T-helper 17 cell (primary cell): ENCODE results near the gene PBX3. TPM values are rescaled to one million over a fixed set of nuclear protein-coding genes. Genes with fewer than 3 reads are reported as not detected.

Experiments
- ATAC-seq: fragments of 150-1000 bp; cut with Tn5 transposase; 2 replicates; pipeline ENCODE4 v1.10.0; 2021; ENCODE audit warnings: mild to moderate bottlenecking, moderate library complexity
- DNase-seq, 3 donors: peaks; one replicate each; pipeline versions ENCODE4 v3.0.0 to v3.0.0-alpha.2; 2020 to 2021
- H3K9me3 ChIP-seq: one replicate; pipeline ENCODE4 v1.7.0; 2013; ENCODE audit warnings: low read length, mild to moderate bottlenecking; ENCODE audit not compliant: control insufficient read depth, poor library complexity, severe bottlenecking
- H3K27ac Mint-ChIP-seq: one replicate; pipeline ENCODE4 v1.8.0; 2022; ENCODE audit warnings: mild to moderate bottlenecking, moderate library complexity, mixed read lengths
- H3K27me3 Mint-ChIP-seq: one replicate; pipeline ENCODE4 v1.8.0; 2022; ENCODE audit warnings: mixed read lengths
- H3K36me3 Mint-ChIP-seq: one replicate; pipeline ENCODE4 v1.8.0; 2022; ENCODE audit warnings: low read depth, mixed read lengths
- H3K4me1 Mint-ChIP-seq: one replicate; pipeline ENCODE4 v1.8.0; 2022; ENCODE audit warnings: mild to moderate bottlenecking, mixed read lengths
- H3K4me3 Mint-ChIP-seq: one replicate; pipeline ENCODE4 v1.8.0; 2022; ENCODE audit warnings: mild to moderate bottlenecking, moderate library complexity, mixed read lengths
- total RNA-seq, 4 donors: library from RNA in 2 of 4; stranded (reverse) in 2 of 4; gene quantifications; one replicate each; pipeline ENCODE4 v1.2.3 and lab custom pipeline; 2022 to 2026

PBX3 gene
- total RNA-seq, 2 donors from 2014 or later = 15.5 to 18.6 TPM

- peaks cover 10% of the 10 kb centered on the region for H3K4me1 Mint-ChIP-seq
- DNase-seq (no peak), ATAC-seq (no peak)
- H3K4me3 Mint-ChIP-seq = no peak overlapping the region
- H3K36me3 Mint-ChIP-seq = no peaks in the 10 kb centered on the region
- no peaks in the 10 kb centered on the region for H3K9me3 ChIP-seq
- no peak overlapping the region for H3K27ac Mint-ChIP-seq
- H3K27me3 Mint-ChIP-seq = peaks cover 16% of the 10 kb centered on the region
Observed at GRCh38 chr9:125885405-125886034, 138.3 kb downstream of the PBX3 start.

GRCh38 chr9:125886365-125886764, 139.2 kb downstream of the PBX3 start:
- H3K4me3 Mint-ChIP-seq = no peak overlapping the region
- no peak for ATAC-seq
- no peaks in the 10 kb centered on the region for H3K9me3 ChIP-seq
- no peaks in the 10 kb centered on the region for H3K36me3 Mint-ChIP-seq
- H3K4me1 Mint-ChIP-seq = peaks cover 10% of the 10 kb centered on the region
- no peak for DNase-seq
- H3K27ac Mint-ChIP-seq = no peak overlapping the region
- H3K27me3 Mint-ChIP-seq = peaks cover 16% of the 10 kb centered on the region

GRCh38 chr9:125887172-125887571, 140.0 kb downstream of the PBX3 start:
- DNase-seq = no peak
- peaks cover 10% of the 10 kb centered on the region for H3K4me1 Mint-ChIP-seq
- no peak for ATAC-seq

GRCh38 chr9:125888211-125888610, 141.0 kb downstream of the PBX3 start:
- no peaks in the 10 kb centered on the region for H3K9me3 ChIP-seq
- no peak overlapping the region for H3K4me3 Mint-ChIP-seq
- H3K4me1 Mint-ChIP-seq = peaks cover 10% of the 10 kb centered on the region
- no peak for DNase-seq
- peaks cover 16% of the 10 kb centered on the region for H3K27me3 Mint-ChIP-seq
- H3K27ac Mint-ChIP-seq = no peak overlapping the region
- H3K36me3 Mint-ChIP-seq = no peaks in the 10 kb centered on the region
- ATAC-seq = no peak

More at GRCh38 chr9:125887172-125887571, 140.0 kb downstream of the PBX3 start:
- Mint-ChIP-seq H3K36me3 (no peaks in the 10 kb centered on the region), H3K27ac (no peak overlapping the region), H3K4me3 (no peak overlapping the region), H3K27me3 (peaks cover 16% of the 10 kb centered on the region)
- H3K9me3 ChIP-seq = no peaks in the 10 kb centered on the region

GRCh38 chr9:125889112-125889475, 141.9 kb downstream of the PBX3 start:
- peaks cover 16% of the 10 kb centered on the region for H3K27me3 Mint-ChIP-seq
- H3K36me3 Mint-ChIP-seq = no peaks in the 10 kb centered on the region
- DNase-seq = no peak
- H3K4me3 Mint-ChIP-seq = peak overlapping the region; percentile 85
- H3K27ac Mint-ChIP-seq = no peak overlapping the region
- ATAC-seq = peak; percentile 53
- peaks cover 10% of the 10 kb centered on the region for H3K4me1 Mint-ChIP-seq
- no peaks in the 10 kb centered on the region for H3K9me3 ChIP-seq

- DNase-seq (peak in 2 of 3 donors; percentile 13 to 16), ATAC-seq (peak; percentile 87)
- H3K4me3 Mint-ChIP-seq = peak overlapping the region; percentile 85
- no peaks in the 10 kb centered on the region for H3K9me3 ChIP-seq
- H3K4me1 Mint-ChIP-seq = peaks cover 10% of the 10 kb centered on the region
- peaks cover 16% of the 10 kb centered on the region for H3K27me3 Mint-ChIP-seq
- no peak overlapping the region for H3K27ac Mint-ChIP-seq
- H3K36me3 Mint-ChIP-seq = no peaks in the 10 kb centered on the region
Observed at GRCh38 chr9:125889476-125890419, 142.6 kb downstream of the PBX3 start.

GRCh38 chr9:125890826-125891225, 143.7 kb downstream of the PBX3 start:
- H3K4me1 Mint-ChIP-seq = peaks cover 7% of the 10 kb centered on the region
- DNase-seq (no peak), ATAC-seq (no peak)
- no peaks in the 10 kb centered on the region for H3K36me3 Mint-ChIP-seq
- no peaks in the 10 kb centered on the region for H3K9me3 ChIP-seq
- H3K27me3 Mint-ChIP-seq = peaks cover 16% of the 10 kb centered on the region
- H3K27ac Mint-ChIP-seq = no peak overlapping the region
- no peak overlapping the region for H3K4me3 Mint-ChIP-seq

GRCh38 chr9:125893277-125893676, 146.1 kb downstream of the PBX3 start:
- no peak for ATAC-seq
- no peaks in the 10 kb centered on the region for H3K9me3 ChIP-seq
- no peak for DNase-seq
- Mint-ChIP-seq H3K4me1 (peaks cover 7% of the 10 kb centered on the region), H3K36me3 (no peaks in the 10 kb centered on the region), H3K27ac (no peak overlapping the region), H3K4me3 (no peak overlapping the region), H3K27me3 (peaks cover 9% of the 10 kb centered on the region)

GRCh38 chr9:125894566-125894965, 147.4 kb downstream of the PBX3 start:
- Mint-ChIP-seq H3K36me3 (no peaks in the 10 kb centered on the region), H3K4me1 (peaks cover 2% of the 10 kb centered on the region)

GRCh38 chr9:125896404-125896803, 149.2 kb downstream of the PBX3 start:
- DNase-seq = no peak
- H3K27me3 Mint-ChIP-seq = no peaks in the 10 kb centered on the region
- ATAC-seq = no peak
- H3K4me3 Mint-ChIP-seq = no peak overlapping the region
- no peaks in the 10 kb centered on the region for H3K36me3 Mint-ChIP-seq
- no peaks in the 10 kb centered on the region for H3K4me1 Mint-ChIP-seq
- H3K9me3 ChIP-seq = no peaks in the 10 kb centered on the region
- H3K27ac Mint-ChIP-seq = no peak overlapping the region

More at GRCh38 chr9:125894566-125894965, 147.4 kb downstream of the PBX3 start:
- Mint-ChIP-seq H3K27ac (no peak overlapping the region), H3K4me3 (no peak overlapping the region), H3K27me3 (no peaks in the 10 kb centered on the region)
- DNase-seq (no peak), ATAC-seq (no peak)
- no peaks in the 10 kb centered on the region for H3K9me3 ChIP-seq

- Mint-ChIP-seq H3K27ac (no peak overlapping the region), H3K27me3 (no peaks in the 10 kb centered on the region), H3K4me1 (no peaks in the 10 kb centered on the region), H3K36me3 (no peaks in the 10 kb centered on the region), H3K4me3 (no peak overlapping the region)
- no peaks in the 10 kb centered on the region for H3K9me3 ChIP-seq
- ATAC-seq (no peak), DNase-seq (no peak)
Observed at GRCh38 chr9:125896964-125897363, 149.8 kb downstream of the PBX3 start.

GRCh38 chr9:125897481-125897880, 150.3 kb downstream of the PBX3 start:
- no peaks in the 10 kb centered on the region for H3K9me3 ChIP-seq
- no peaks in the 10 kb centered on the region for H3K36me3 Mint-ChIP-seq
- no peak overlapping the region for H3K27ac Mint-ChIP-seq
- no peaks in the 10 kb centered on the region for H3K27me3 Mint-ChIP-seq
- no peaks in the 10 kb centered on the region for H3K4me1 Mint-ChIP-seq
- no peak for ATAC-seq
- no peak for DNase-seq
- H3K4me3 Mint-ChIP-seq = no peak overlapping the region

GRCh38 chr9:125902214-125902613, 155.0 kb downstream of the PBX3 start:
- H3K9me3 ChIP-seq = no peaks in the 10 kb centered on the region
- peaks cover 7% of the 10 kb centered on the region for H3K4me1 Mint-ChIP-seq
- H3K36me3 Mint-ChIP-seq = peaks cover 3% of the 10 kb centered on the region
- no peak overlapping the region for H3K4me3 Mint-ChIP-seq
- no peaks in the 10 kb centered on the region for H3K27me3 Mint-ChIP-seq
- no peak overlapping the region for H3K27ac Mint-ChIP-seq
- ATAC-seq (no peak), DNase-seq (no peak)
